Ishikawa (cell line): ENCODE data around the gene PDCD11.

Experiments
- EP300 ChIP-seq: IDR thresholded peaks from 2 replicates; pipeline ENCODE4 v1.6.1; 2012; ENCODE audit warnings: borderline replicate concordance
- MAX ChIP-seq: IDR thresholded peaks from 2 replicates; pipeline ENCODE4 v1.6.1; 2012
- NFIC ChIP-seq: IDR thresholded peaks from 2 replicates; pipeline ENCODE4 v1.6.1; 2012
- TAF1 ChIP-seq: IDR thresholded peaks from 2 replicates; pipeline ENCODE4 v1.6.1; 2012; ENCODE audit warnings: low read depth, mild to moderate bottlenecking
- TCF12 ChIP-seq: IDR thresholded peaks from 2 replicates; pipeline ENCODE4 v1.6.1; 2012; ENCODE audit warnings: low read depth
- TEAD4 ChIP-seq: IDR thresholded peaks from 2 replicates; pipeline ENCODE4 v1.6.1; 2012
- TF ChIP-seq, protein P1 (sequence below): IDR thresholded peaks from 2 replicates; pipeline ENCODE4 v1.6.1; 2012; ENCODE audit warnings: low read depth, mild to moderate bottlenecking

DNA sequence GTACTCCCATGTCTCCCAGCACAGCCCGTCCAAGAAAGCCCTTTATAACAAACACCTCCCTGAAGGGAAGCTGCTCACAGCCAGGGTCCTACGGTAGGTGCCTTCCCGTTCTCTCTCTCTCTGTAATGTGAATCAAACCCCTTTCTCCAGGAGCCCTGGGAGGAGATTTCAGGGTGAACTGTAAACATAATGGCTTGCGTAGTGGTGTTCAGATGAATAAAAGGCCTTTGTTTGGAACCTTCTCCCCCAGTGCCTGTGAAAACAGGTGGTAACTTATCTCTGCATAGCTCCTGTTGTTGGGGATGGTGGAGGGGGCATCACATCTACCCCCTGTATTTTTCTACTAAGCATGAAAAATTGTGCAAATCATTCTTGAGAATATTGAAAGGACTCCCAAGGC, 43.4 kb downstream of the PDCD11 start:
- TF ChIP-seq, protein P1, sequence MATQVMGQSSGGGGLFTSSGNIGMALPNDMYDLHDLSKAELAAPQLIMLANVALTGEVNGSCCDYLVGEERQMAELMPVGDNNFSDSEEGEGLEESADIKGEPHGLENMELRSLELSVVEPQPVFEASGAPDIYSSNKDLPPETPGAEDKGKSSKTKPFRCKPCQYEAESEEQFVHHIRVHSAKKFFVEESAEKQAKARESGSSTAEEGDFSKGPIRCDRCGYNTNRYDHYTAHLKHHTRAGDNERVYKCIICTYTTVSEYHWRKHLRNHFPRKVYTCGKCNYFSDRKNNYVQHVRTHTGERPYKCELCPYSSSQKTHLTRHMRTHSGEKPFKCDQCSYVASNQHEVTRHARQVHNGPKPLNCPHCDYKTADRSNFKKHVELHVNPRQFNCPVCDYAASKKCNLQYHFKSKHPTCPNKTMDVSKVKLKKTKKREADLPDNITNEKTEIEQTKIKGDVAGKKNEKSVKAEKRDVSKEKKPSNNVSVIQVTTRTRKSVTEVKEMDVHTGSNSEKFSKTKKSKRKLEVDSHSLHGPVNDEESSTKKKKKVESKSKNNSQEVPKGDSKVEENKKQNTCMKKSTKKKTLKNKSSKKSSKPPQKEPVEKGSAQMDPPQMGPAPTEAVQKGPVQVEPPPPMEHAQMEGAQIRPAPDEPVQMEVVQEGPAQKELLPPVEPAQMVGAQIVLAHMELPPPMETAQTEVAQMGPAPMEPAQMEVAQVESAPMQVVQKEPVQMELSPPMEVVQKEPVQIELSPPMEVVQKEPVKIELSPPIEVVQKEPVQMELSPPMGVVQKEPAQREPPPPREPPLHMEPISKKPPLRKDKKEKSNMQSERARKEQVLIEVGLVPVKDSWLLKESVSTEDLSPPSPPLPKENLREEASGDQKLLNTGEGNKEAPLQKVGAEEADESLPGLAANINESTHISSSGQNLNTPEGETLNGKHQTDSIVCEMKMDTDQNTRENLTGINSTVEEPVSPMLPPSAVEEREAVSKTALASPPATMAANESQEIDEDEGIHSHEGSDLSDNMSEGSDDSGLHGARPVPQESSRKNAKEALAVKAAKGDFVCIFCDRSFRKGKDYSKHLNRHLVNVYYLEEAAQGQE: no peak
- TF ChIP-seq MAX (no peak), TAF1 (no peak), NFIC (no peak), TCF12 (no peak), TEAD4 (no peak), EP300 (no peak)
